Stimulated activated CD4-positive, alpha-beta T cell treated with anti-CD3 and anti-CD28 coated beads, Interleukin-1b, Interleukin-23, amount 100 ng/mL, for 1 hour (primary cell): ENCODE measurements around the gene CTSD.

Experiments
- DNase-seq, 2 donors: peaks; one replicate each; pipeline ENCODE4 v3.0.0-alpha.2; 2020; ENCODE audit warnings: low read depth in 2 of 2

Gene CTSD

DNA sequence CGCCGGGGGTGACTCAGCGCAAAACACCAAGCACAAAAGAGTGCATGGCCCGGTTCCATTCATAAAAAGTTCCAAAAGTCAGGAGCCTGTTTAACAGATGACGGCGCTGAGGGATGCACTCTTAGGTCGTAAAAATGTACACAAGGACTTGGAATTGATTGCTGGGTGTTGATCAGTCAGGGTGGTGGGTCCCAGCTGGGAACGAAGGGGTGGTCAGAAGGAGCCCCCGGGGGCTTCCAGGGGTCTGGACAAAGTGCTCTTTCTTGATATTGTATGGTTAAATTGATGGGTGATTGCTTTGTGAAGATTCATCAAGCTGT, 34.1 kb downstream of the CTSD start:
- DNase-seq = no peak

DNA sequence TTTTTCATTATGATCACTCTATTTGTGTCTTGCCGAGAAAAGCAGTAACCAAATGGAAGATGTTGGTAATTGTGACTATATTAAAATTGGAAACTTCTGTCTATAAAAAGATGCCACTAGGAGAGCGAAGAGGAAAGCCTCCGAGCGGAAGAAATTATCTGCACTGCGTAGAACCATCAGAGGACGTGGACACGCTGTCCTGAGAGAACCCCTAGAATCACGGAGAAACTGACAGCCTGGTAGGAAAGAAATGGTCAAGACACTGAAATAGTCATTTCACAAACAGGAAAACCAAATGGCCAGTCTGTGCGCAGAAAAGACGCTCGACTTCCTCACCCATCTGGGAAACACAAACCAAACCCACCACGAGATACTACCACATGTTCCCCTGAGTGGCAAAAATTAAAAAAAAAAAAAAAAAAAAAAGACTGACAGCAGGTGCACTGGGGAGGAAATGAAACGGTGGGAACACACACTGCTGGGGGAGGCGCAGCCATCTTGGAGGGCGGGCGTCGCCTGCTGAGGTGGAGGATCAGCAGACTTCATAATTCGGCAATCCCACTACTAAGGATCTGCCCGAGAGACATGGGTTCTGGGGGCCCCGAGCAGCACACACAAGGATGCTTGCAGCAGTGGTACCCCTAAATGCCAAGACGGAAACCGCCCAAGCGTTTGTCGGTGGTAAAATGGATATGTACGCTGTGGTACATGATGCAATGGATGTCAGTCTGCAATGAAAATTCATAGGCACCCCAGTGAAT, 34.6 kb downstream of the CTSD start:
- no peak for DNase-seq

- no peak for DNase-seq
Observed at GRCh38 chr11:1728301-1728700, 35.4 kb downstream of the CTSD start.

- DNase-seq = no peak
Observed at GRCh38 chr11:1727861-1728260, 35.9 kb downstream of the CTSD start.

- no peak for DNase-seq
Observed at GRCh38 chr11:1727096-1727690, 36.5 kb downstream of the CTSD start.

DNA sequence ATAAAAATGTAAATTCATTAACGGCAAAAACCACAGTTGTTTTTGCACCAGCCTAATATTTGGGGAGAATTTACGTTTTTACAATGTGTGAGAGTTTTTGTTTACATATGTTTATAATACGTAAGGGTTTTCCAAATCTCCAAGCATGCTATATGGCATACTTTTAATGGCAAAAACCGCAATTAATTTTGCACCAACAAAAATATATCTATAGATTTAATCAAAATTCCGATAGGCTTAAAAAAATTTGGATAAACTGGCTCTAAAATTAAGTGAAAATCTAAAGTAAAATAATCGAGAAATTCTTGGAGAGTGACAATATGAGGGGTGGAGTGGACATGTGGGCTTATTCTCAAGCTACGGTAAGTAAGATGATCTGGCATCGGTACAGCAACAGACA, 43.9 kb downstream of the CTSD start:
- DNase-seq = no peak

DNA sequence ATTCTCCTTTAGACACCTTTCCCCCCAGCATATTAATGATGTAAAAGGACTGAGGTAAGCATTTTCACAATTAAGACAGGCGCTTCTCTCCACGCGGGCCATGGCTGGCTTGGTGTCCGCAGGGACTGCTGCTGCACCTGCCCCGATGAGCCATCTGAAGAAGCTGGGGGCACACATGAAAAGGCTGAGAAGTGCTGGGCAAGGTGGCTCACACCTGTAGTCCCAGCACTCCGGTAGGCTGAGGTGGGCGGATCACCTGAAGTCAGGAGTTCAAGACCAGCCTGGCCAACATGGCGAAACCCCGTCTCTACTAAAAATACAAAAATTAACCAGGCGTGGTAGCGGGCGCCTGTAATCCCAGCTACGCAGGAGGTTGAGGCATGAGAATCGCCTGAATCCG, 45.4 kb downstream of the CTSD start:
- no peak for DNase-seq

- no peak for DNase-seq
Observed at GRCh38 chr11:1717745-1718144, 46.0 kb downstream of the CTSD start.

- no peak for DNase-seq
Observed at GRCh38 chr11:1714908-1715885, 48.5 kb downstream of the CTSD start.

DNA sequence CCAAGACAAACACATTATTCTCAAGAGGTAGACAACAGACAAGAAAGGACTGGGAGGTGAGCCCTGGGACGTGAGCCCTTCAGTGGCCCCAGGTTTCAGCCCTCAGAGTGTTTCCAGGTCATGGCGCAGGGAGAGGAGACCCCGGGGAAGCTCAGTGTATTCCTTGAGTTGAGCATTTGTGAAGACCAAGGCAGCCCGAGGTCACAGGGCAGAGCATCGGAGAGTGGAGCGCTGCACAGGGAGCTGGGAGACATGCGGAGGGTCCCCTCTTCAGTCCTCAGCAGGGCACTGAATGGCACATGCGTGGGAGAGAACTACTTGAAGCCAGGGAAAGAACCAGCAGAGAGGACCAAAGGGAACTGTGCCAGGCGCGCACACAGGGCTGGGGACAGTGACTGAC, 55.0 kb downstream of the CTSD start:
- DNase-seq = no peak

DNA sequence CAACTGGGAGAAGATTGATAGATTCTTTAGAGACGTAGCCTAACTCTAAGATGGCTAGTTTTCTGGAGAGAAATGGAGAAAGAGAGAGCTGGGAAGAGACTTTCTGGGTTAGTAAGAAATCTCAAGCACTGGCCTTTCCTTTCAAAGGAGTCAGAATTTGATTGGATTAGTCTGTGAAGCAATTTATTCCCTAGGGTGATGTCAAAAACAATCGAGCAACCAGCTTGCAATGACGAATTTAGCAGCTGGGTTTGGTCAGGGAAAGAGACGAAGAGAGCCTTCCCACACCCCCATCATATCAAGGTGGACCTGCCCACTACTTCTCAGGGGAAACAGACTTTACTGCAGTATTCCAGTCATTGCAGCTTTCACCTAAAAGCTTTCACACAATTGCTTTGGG, 56.0 kb downstream of the CTSD start:
- no peak for DNase-seq

GRCh38 chr11:1706634-1707400, 56.9 kb downstream of the CTSD start:
- no peak for DNase-seq

DNA sequence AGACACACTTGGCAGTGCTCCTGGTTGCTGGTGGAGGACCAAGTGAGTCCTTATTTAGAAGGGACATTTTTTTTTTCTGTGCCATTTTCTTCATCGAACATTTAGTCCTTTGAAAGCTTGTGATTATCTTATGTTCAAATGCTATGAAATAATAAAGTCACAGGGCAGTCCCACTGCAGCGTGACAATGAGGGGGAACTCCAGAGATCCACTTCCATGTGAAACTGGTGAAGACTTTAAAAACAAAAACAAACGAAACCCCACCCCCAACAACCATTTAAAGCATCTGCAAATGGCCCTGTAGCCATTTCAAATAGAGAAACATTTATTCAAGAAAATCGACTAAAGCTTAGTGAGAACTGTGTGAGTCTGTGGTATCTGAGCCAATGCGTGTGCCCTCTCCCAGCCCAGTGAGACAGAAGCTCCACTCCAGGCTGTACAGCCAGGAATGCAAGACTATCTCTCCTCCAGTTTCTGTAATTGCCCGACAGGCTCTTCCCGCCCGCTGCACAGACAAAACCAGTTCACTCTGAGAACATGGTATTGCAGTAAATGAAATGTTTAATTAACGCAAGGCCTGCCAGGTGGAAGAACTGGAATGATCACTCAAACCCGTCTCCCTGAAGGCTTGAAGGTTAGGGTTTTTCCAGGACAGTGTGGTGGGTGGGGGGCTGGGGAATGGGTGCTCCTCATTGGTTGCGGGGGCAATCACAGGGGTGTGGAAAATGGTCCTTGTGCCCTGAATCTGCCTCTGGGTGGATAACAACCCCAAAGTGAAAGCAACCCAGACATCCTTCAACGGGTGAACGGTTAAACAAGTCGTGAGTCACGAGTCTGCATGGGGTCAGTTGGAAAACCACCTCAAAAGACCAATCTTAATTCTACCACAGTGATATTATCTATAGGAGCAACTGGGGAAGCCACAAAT, 58.3 kb downstream of the CTSD start:
- DNase-seq = no peak

- no peak for DNase-seq
Observed at GRCh38 chr11:1703146-1703545, 60.6 kb downstream of the CTSD start.
